Activated CD8-positive, alpha-beta memory T cell treated with anti-CD3 and anti-CD28 coated beads, Interleukin-2, amount 50 U/mL, for 24 hours (primary cell): ENCODE data around the gene RAX2.
"Not testable (repeated sequence)": the region's sequence is repeated elsewhere in the genome, so short reads cannot be mapped to it uniquely, and the experiment has no call there.

ENCODE experiments used
- DNase-seq: peaks from one replicate; pipeline ENCODE4 v3.0.0-alpha.2; 2020; ENCODE audit errors: extremely low read depth

The RAX2 gene

DNA sequence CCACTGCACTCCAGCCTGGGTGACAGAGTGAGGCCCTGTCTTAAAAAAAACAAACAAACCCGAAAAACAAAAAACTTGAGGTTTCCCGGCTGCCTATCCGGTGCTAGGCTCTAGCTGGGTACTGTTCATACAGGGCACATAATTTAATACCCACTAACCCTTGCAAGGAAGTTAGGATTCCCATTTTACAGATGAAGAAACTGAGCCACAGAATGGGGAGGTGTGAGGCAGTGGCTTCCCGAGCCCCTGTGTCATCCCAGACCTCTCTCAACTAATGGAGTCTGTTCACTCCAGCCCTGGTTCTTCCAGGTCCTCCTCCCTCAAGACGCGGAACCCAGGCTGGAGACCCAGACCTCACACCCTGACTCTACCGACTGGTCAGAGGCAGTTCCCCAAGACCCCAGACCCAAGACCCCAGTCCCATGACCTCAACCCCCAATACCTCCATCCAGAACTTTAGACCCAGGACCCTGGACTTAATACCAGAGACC is 11.1 kb downstream of the RAX2 start:
- DNase-seq: no peak

DNA sequence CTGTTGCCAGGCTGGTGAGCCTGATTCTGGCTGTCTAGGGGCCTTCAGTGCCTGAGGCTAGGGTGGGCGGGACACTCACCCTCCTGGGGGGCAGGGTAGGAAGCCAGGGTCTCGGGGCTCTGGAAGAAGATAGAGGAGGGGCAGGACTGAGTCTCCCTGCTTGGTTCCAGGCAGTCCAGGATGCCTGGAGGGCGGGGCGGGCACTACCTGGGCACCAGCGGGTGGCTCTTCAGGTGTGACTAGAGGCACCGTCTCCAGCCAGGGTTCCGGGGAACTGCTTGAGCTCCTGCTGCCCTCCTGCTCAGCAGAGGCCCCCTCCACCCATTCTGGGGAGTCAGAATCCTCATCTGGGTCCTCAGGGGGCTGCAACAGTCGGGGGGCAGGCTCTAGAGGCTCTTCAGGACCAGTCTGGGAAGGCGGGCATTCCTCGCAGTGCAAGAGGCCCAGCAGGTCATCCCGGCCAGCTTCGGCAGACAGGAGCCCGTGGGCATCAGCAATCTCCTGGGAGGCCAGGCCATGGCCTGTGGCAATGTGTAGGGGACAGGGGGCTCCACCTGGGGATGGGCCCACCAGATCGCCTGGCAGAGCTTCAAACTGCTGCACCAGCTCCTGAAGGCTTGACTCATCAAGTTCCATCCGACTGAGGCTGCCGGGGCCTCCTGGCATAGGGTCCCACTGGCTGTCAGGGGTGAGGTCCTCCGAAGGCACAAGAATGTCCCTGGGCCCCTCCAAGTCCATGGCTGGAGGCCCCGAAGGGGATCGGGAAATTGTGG is 12.4 kb downstream of the RAX2 start:
- DNase-seq: no peak

DNA sequence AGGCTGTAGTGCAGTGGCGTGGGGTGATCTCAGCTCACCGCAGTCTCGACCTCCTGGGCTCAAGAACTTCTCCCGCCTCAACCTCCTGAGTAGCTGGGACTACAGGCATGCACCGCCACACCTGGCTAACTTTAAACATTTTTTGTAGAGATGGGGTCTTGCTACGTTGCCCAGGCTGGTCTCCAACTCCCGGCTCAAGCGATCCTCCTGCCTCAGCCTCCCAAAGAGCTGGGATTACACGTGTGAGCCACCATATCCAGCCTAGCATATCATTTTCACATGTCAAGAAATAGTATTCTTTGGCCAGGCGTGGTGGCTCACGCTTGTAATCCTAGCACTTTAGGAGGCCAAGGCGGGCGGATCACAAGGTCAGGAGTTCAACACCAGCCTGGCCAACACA is 13.7 kb downstream of the RAX2 start:
- not testable (repeated sequence) for DNase-seq

DNA sequence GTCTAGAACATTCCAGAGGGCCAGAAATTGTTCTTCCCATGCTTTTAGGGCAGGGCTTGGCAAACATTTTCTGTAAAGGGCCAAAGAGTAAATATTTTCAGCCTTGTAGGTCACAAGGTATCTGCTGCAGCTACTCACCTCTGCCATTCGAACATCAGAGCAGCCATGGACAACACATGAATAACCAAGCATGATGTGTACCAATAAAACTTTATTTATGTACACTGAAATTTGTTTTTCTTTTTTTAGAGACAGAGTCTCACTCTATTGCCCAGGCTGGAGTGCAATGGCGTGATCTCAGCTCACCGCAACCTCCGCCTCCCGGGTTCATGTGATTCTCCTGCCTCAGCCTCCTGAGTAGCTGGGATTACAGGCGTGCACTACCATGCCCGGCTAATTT is 14.3 kb downstream of the RAX2 start:
- DNase-seq: not testable (repeated sequence)

DNA sequence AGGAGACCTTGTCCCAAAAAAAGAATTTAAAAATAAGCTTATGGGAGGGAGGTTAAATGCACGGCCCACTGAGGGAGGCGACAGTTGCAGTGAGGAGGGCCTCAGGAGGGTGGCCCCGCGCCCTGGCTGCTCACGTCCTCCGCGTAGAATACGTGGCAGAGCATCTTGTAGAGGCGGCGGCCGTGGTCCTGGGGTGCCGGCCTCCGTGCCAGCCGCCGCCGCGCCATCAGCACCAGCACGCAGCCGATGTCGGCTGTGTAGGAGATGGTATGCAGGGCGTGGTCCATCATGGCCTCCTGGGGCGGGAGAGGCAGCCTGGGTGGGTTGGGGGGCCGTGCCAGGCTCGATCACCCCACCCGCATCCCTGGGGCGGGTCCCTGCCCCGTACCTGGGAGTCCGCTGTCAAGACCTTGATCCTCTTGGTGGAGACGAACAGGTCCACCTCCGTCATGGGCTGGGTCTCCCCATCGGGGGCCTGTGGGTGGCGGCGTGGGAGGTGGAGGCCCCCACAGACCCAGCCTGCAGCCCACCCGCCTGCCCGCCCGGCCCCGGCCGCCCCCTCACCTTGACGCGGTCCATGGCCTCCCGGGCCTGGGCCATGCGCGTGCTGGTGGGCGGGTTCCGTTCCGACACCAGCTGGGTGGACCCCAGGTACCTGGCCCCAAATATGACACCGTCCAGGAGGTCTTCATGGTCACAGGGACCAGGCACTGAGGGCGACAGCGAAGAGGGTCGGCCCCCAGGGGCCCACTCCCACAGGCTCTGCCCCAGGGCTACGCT is 18.2 kb downstream of the RAX2 start:
- no peak for DNase-seq

GRCh38 chr19:3752492-3752891 is 19.5 kb downstream of the RAX2 start:
- DNase-seq: no peak

GRCh38 chr19:3751236-3751635 is 20.8 kb downstream of the RAX2 start:
- no peak for DNase-seq

GRCh38 chr19:3750211-3750610 is 21.8 kb downstream of the RAX2 start:
- no peak for DNase-seq

DNA sequence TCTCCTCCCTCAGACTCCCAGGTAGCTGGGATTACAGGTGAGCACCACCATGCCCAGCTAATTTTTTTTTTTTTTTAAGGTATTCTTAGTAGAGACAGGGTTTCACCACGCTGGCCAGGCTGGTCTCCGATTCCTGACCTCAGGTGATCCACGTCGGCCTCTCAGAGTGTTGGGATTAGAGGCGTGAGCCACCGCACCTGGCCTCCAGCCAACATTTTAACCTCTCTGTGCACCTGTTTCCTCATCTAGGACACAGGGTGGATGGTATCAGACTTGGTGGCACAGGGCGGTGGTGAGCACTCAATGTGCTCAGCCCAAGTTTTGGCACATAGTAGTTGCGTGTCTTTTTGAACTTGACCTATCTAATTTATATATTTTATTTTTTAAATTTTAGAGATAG is 23.1 kb downstream of the RAX2 start:
- no peak for DNase-seq

DNA sequence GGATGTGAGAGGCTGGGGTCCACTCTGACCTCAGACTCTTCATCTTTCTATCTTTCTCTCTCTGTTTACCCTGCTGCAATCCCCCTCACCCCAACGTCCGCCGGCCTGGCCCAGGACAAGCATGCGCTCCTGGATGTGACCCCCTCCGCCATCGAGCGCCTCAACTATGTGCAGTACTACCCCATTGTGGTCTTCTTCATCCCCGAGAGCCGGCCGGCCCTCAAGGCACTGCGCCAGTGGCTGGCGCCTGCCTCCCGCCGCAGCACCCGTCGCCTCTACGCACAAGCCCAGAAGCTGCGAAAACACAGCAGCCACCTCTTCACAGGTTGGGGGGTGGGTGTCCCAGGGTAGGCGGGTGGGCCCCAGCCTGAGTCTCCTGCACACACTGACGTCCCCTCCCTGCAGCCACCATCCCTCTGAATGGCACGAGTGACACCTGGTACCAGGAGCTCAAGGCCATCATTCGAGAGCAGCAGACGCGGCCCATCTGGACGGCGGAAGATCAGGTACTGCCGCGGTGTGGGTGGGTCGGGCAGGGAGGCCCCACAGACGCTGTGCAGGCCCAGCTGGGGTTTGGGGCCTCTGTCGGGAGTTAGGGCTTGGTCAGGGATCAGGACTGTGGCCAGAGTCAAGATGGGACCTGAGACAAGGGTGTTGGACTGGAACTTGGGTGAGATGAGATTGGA is 25.5 kb downstream of the RAX2 start:
- DNase-seq: no peak

DNA sequence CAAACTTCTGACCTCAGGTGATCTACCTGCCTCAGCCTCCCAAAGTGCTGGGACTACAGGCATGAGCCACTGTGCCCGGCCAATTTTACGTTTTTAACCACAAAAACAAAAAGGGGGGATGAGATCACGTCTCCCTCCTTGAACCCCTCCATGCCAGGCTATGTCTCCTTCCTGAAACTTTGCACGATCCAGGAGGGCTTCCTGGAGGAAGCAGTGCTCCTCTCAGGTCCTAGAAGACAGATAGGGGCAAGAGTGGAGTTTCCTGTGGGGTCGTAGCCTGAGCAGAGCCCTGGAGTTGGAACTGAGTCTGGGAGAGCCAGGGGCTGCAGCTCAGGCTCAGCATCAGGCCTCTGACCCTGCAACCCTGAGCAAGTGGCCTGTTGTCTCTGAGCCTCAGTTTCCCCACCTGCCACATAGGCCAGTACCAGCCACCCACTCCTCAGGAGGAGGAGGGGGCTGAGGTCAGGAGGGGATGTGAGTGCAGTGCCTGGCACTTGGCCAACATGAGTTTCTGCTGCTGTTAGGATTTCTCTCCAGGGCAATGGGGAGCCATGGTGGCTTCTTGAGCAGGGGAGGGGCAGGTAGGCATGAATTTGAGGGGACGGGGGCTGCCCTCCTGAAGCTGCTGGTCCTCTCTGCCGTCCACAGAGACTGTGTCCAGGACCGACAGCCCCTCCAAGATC is 26.5 kb downstream of the RAX2 start:
- DNase-seq: no peak

DNA sequence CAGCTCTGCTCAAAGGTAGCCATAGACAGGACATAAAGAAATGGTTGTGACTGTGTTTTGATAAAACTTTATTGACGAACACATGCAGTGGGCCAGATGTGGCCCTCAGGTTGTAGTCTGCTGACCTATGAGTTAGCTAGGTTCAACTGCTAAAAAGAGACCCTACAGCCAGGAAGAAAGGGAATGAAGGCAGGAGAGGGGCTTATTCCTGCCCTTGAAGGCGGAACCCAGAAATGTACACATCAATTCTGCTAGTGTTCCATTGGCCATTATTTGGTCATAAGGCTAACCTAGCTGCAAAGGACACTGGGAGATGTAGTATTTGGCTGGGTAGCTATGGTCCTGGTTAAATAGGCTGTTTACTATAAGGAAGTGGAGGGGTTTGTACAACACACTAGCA is 28.5 kb downstream of the RAX2 start:
- no peak for DNase-seq

DNA sequence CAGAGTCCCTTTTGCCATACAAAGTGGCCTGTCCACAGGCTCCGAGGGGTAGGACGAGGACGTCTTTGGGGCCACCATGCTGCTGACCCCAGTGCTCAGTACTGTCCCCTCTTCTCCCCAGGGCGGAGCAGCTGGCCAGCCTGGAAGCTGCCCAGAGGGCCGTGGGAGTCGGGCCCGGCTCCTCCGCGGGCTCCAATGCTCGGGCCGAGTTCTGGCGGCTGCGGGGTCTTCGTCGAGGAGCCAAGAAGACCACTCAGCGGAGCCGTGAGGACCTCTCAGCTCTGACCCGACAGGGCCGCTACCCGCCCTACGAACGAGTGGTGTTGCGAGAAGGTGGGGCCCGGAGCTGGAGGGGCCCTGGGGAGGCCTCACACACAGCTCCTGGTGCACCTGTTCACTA is 31.6 kb downstream of the RAX2 start:
- no peak for DNase-seq

DNA sequence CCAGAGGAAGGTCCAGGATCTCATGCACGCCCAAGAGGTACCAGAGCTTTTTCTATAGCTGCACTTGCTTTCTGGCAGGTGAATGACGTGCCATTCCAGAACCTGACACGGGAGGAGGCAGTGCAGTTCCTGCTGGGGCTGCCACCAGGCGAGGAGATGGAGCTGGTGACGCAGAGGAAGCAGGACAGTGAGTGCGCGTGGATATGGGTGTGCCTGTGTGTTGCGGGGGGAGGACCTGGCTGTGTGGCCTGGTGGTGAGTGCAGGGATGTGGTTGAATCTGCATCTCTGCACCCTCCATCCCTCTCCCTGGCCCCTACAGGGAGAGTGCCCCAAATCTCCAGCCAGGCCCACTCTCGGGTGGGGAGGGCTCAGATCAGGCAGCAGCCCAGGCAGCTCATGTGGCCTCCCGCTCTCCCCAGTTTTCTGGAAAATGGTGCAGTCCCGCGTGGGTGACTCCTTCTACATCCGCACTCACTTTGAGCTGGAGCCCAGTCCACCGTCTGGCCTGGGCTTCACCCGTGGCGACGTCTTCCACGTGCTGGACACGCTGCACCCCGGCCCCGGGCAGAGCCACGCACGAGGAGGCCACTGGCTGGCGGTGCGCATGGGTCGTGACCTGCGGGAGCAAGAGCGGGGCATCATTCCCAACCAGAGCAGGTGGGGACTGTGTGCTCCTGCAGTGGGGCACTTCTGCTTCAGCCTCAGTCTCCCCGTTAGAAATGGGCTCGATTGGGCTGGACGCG is 33.4 kb downstream of the RAX2 start:
- DNase-seq: no peak

GRCh38 chr19:3737487-3738205 is 34.4 kb downstream of the RAX2 start:
- no peak for DNase-seq

DNA sequence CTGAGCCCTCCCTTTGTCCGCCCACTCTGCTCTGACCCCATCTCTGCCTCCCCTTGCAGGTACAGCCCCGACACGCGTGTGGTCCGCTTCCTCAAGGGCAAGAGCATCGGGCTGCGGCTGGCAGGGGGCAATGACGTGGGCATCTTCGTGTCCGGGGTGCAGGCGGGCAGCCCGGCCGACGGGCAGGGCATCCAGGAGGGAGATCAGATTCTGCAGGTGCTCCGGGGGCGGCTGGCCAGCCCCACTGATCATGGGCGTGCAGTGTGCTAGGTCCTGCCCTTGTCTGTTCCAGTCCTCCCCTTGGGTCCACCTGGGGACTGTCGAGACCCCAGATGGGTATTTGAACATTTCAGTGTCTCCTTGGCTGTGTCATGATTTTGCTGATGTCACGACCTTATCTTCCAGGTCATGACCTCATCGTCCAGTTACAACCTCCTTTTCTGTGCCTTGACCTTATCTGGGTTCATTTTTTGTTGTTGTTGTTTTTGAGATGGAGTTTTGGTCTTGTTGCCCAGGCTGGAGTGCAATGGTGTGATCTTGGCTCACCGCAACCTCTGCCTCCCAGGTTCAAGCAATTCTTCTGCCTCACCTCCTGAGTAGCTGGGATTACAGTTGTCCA is 35.8 kb downstream of the RAX2 start:
- DNase-seq: no peak

DNA sequence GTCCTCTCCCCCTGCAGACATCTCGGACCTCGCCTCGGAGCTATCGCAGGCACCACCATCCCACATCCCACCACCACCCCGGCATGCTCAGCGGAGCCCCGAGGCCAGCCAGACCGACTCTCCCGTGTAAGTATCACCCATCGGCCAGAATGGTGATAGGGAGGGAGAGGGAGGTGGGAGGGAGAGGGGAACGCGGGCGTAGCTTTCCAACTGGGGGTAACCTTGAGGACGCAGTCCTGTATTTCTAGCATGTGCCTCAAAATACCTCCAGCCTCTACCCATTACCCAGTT is 37.8 kb downstream of the RAX2 start:
- no peak for DNase-seq

- no peak for DNase-seq
These were observed 38.3 kb downstream of the RAX2 start for GRCh38 chr19:3733549-3734309.

DNA sequence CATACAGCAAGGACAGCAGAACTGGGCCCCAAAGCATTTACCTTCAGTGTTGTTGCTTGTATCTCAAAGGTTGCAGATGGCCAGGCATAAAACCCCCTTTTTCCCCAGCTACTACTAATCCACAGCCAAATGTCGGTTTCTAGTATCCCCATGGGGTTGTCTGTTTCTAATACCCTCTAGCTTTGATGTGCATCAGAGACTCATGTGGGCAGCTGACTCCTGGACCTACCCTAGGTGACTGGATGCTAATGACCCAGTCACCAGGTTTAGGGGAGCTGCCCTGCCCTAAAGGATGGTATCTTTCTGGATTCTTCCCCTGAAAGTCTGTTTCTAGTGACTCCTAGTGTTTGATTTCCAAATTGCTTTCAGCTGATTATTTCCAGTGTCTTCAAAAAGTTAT is 39.9 kb downstream of the RAX2 start:
- DNase-seq: no peak
